C4-2B (cell line): ENCODE measurements around the gene GOLGA6L2.

Experiments
- H3K27ac ChIP-seq: fragments of 450-650 bp; 2 replicates; pipeline ENCODE4 v1.5.1; 2017
- CTCF ChIP-seq: fragments of 450-650 bp; conservative IDR thresholded peaks from 2 replicates; pipeline ENCODE4 v1.5.1; 2017; ENCODE audit warnings: mild to moderate bottlenecking
- ZFX ChIP-seq: fragments of 450-650 bp; IDR thresholded peaks from 2 replicates; pipeline ENCODE4 v1.6.1; 2017

GOLGA6L2 gene

GRCh38 chr15:23472033-23472432 lies 25.0 kb upstream of the GOLGA6L2 start:
- TF ChIP-seq CTCF (no peak), ZFX (no peak)
- H3K27ac ChIP-seq, result no peak overlapping the region

GRCh38 chr15:23467110-23467600 lies 20.1 kb upstream of the GOLGA6L2 start:
- no peak overlapping the region for H3K27ac ChIP-seq
- TF ChIP-seq CTCF (peak; percentile 64), ZFX (no peak)

GRCh38 chr15:23457890-23458289 lies 10.8 kb upstream of the GOLGA6L2 start:
- TF ChIP-seq ZFX (no peak), CTCF (no peak)
- no peak overlapping the region for H3K27ac ChIP-seq

- TF ChIP-seq ZFX, result no peak
- no peak for TF ChIP-seq CTCF
- H3K27ac ChIP-seq, result no peak overlapping the region
Observed at GRCh38 chr15:23446215-23447106, 582 bp downstream of the GOLGA6L2 start.

GRCh38 chr15:23444269-23444668 lies 2.8 kb downstream of the GOLGA6L2 start:
- TF ChIP-seq CTCF, result no peak
- TF ChIP-seq ZFX, result no peak
- H3K27ac ChIP-seq, result no peak overlapping the region

GRCh38 chr15:23441204-23441603 lies 5.8 kb downstream of the GOLGA6L2 start:
- no peak overlapping the region for H3K27ac ChIP-seq
- no peak for TF ChIP-seq ZFX
- no peak for TF ChIP-seq CTCF

GRCh38 chr15:23440596-23440995 lies 6.4 kb downstream of the GOLGA6L2 start:
- TF ChIP-seq CTCF (no peak), ZFX (no peak)
- H3K27ac ChIP-seq, result no peak overlapping the region
